Pancreas (tissue), 10 donors: ENCODE measurements around the gene CLEC10A. TPM values are rescaled to one million over a fixed set of nuclear protein-coding genes. Genes with fewer than 3 reads are reported as not detected.
"Not testable (repeated sequence)": the region's sequence is repeated elsewhere in the genome, so short reads cannot be mapped to it uniquely, and the experiment has no call there.

Source experiments
- ATAC-seq, 4 donors: fragments of 200-7000 bp; cut with Tn5 transposase; one replicate each; pipeline versions ENCODE4 v1.8.0 to v1.9.1; 2020; ENCODE audit warnings: mild to moderate bottlenecking in 4 of 4, moderate library complexity in 4 of 4
- DNase-seq, 6 donors: peaks; one replicate each; pipeline ENCODE4 v3.0.0-alpha.2; 2020
- FAIRE-seq: peaks from 2 replicates; lab custom pipeline; 2012; peaks lifted over from hg19 to GRCh38; lab: Jason Lieb, UNC
- H3K27ac ChIP-seq, 4 donors: fragments of 200-600 bp; sonication (generic); 1 replicate in 3 of 4; 2 replicates in 1 of 4; pipeline versions ENCODE4 v1.5.0 to v1.8.0; 2020
- H3K27me3 ChIP-seq, 4 donors: fragments of 200-600 bp; one replicate each; pipeline ENCODE4 v1.8.0; 2021
- H3K36me3 ChIP-seq, 3 donors: fragments of 200-600 bp; sonication (generic) in 1 of 3; one replicate each; pipeline versions ENCODE4 v1.5.0 to v1.8.0; 2020 to 2021
- H3K4me1 ChIP-seq, 3 donors: fragments of 200-600 bp; one replicate each; pipeline ENCODE4 v1.8.0; 2021
- H3K4me3 ChIP-seq, 4 donors: fragments of 200-600 bp; sonication (generic) in 2 of 4; one replicate each; pipeline versions ENCODE4 v1.5.0 to v1.8.0; 2020 to 2021
- H3K9me3 ChIP-seq, 4 donors: fragments of 200-600 bp; one replicate each; pipeline ENCODE4 v1.8.0; 2021
- WGBS, 2 donors: extraction: QIAGEN DNeasy Blood & Tissue Kit; methylation state at CpG; one replicate each; pipeline ENCODE4 v1.1.7; 2013; 5-methylcytosine and 5-hydroxymethylcytosine counted together
- intact Hi-C, 3 donors: fragments of 100-400 bp; cut with DNase I; formaldehyde crosslinking; loops; one replicate each; pipeline versions ENCODE4 v1.11.1 to v1.14.2; 2022
- polyA plus RNA-seq, 2 donors: library from polyadenylated mRNA; stranded (reverse); fragments of 200-250 nt; gene quantifications; one replicate each; pipeline ENCODE4 v1.2.3, GENCODE V29; 2013
- total RNA-seq, 6 donors: library from RNA; stranded (reverse); fragmentation: NEBNext Ultra II Directional in 4 of 6; extraction: Animal tissue kit (Norgen Biotek cat#: 25700) in 4 of 6; gene quantifications; one replicate each; pipeline versions ENCODE4 v1.2.1 to v1.2.4, GENCODE V29; 2021 to 2023
- TF ChIP-seq, protein P1 (sequence below), 4 donors: fragments of 200-600 bp; sonication (generic) in 3 of 4; IDR thresholded peaks; one replicate each; pipeline versions ENCODE4 v1.5.0 to v1.8.0; 2021; ENCODE audit warnings: antibody characterized with exemption in 4 of 4
- donor health status: healthy with polysubstance abuse.
- donor health status: DM: no; HTN: no; CAD: no; lungs with moderate emphysema.
- donor health status: DM: no; HTN: no; CAD: no.
- donor health status: control.
- donor health status: control.
- donor health status: Bipolar disorder and iron deficiency.
- donor health status: DM: yes; HTN: yes; CAD: no.
- donor health status: DM: no; HTN: no; CAD: no.
- donor health status: DM: no; HTN: no; CAD: no.
- donor health status: DM: yes; HTN: yes; CAD: no.

CLEC10A gene
- total RNA-seq (1 to 10 TPM in 3 of 6 donors, under 1 TPM in 2, not detected in 1; 0.28 to 3.6 (median 2.6) TPM), polyA plus RNA-seq (1 to 10 TPM in 1 of 2 donors, under 1 TPM in 1; 0.80 to 1.3 TPM)

GRCh38 chr17:7079581-7080455 lies at the start of gene CLEC10A:
CLEC10A (minus strand) TSS chr17:7080251; CDS start chr17:7078812, 1,439 bp downstream.
- DNase-seq, result peak in 1 of 6 donors; percentile 13
- H3K27ac ChIP-seq, result no peak within 1 kb of the TSS

DNA sequence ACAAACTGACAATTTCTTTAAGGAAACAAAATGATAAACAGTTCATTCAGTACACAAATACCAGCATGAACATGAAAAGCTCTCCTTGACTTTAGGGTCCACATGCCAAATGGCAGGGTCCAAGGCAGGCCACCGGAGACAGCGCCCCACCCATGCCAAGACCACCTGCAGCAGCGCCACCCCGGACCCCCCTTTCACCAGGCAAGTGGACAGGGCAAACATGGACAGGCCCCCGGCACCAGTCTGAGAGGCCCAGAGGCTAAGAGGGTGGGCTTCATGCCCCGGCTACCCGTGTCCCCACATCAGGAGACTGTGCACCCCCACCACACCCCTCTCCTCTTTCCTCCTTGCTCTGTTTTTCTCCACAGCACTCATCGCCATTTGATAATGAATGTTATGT lies 49.3 kb upstream of the CLEC10A start:
- no peaks in the 10 kb centered on the region for H3K36me3 ChIP-seq
- H3K4me3 ChIP-seq, result no peak overlapping the region
- H3K4me1 ChIP-seq, result no peaks in the 10 kb centered on the region
- intact Hi-C loops, result no loop called here
- H3K27ac ChIP-seq, result no peak overlapping the region
- H3K9me3 ChIP-seq, result no peaks in the 10 kb centered on the region
- DNase-seq, result no peak
- 68 to 83% methylated on average over 8 of the region's 8 CpGs for WGBS, 2 donors
- ATAC-seq, result no peak
- TF ChIP-seq, protein P1, sequence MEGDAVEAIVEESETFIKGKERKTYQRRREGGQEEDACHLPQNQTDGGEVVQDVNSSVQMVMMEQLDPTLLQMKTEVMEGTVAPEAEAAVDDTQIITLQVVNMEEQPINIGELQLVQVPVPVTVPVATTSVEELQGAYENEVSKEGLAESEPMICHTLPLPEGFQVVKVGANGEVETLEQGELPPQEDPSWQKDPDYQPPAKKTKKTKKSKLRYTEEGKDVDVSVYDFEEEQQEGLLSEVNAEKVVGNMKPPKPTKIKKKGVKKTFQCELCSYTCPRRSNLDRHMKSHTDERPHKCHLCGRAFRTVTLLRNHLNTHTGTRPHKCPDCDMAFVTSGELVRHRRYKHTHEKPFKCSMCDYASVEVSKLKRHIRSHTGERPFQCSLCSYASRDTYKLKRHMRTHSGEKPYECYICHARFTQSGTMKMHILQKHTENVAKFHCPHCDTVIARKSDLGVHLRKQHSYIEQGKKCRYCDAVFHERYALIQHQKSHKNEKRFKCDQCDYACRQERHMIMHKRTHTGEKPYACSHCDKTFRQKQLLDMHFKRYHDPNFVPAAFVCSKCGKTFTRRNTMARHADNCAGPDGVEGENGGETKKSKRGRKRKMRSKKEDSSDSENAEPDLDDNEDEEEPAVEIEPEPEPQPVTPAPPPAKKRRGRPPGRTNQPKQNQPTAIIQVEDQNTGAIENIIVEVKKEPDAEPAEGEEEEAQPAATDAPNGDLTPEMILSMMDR (IDR thresholded peaks at IDR 0.05), result no peak
- FAIRE-seq, result no peak
- H3K27me3 ChIP-seq, result no peaks in the 10 kb centered on the region

More at GRCh38 chr17:7079581-7080455, at the start of gene CLEC10A:
- intact Hi-C loops, result no loop called here
- H3K27me3 ChIP-seq, result no peaks in the 10 kb centered on the region
- no peaks in the 10 kb centered on the region for H3K9me3 ChIP-seq
- FAIRE-seq, result no peak
- peak in 3 of 4 donors; percentile 8 to 67 (median 46) for ATAC-seq
- H3K4me3 ChIP-seq, result no peak within 1 kb of the TSS
- TF ChIP-seq, protein P1 (IDR thresholded peaks at IDR 0.05), result no peak
- no peaks in the 10 kb centered on the region for H3K36me3 ChIP-seq
- WGBS, 2 donors, result 64 to 78% methylated on average over 15 of the region's 15 CpGs
- H3K4me1 ChIP-seq, result no peaks in the 10 kb centered on the region

DNA sequence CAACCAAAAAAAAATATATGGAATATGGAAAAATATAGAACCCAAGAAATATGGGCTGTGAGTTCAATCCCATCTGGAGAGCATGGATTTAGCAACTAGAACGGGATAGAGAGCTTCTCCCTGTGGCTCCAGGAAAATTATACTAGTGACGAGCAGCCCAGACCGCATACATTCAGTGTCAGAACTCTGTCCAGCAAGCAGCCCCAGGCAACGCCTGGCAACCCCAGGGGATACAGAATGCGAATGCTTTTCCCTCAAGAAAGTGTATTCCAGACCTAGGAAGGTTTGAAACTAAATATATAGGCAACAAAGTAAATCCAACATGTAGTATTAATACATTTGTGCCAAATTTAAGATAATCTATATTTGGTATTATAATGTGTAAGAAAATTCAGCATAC lies 48.1 kb upstream of the CLEC10A start:
- 48 to 69% methylated on average over 5 of the region's 5 CpGs for WGBS, 2 donors
- no peak overlapping the region for H3K27ac ChIP-seq
- H3K27me3 ChIP-seq, result no peaks in the 10 kb centered on the region
- H3K36me3 ChIP-seq, result no peaks in the 10 kb centered on the region
- TF ChIP-seq, protein P1 (IDR thresholded peaks at IDR 0.05), result no peak
- intact Hi-C loops, result no loop called here
- DNase-seq (no peak), FAIRE-seq (no peak), ATAC-seq (no peak)
- no peak overlapping the region for H3K4me3 ChIP-seq
- no peaks in the 10 kb centered on the region for H3K4me1 ChIP-seq
- no peaks in the 10 kb centered on the region for H3K9me3 ChIP-seq

GRCh38 chr17:7127501-7127900 lies 47.5 kb upstream of the CLEC10A start:
- intact Hi-C loops, FAIRE-seq, H3K4me1 ChIP-seq, H3K36me3 ChIP-seq, H3K27ac ChIP-seq, H3K27me3 ChIP-seq, H3K4me3 ChIP-seq, ATAC-seq, H3K9me3 ChIP-seq, DNase-seq: not testable (repeated sequence)
- 89 to 98% methylated on average over 4 to 5 of the region's 5 CpGs for WGBS, 2 donors

- intact Hi-C loops, FAIRE-seq, H3K27me3 ChIP-seq, H3K4me1 ChIP-seq, ATAC-seq, H3K36me3 ChIP-seq, H3K27ac ChIP-seq, H3K9me3 ChIP-seq, DNase-seq, H3K4me3 ChIP-seq: not testable (repeated sequence)
- 69 to 72% methylated on average over 12 of the region's 12 CpGs for WGBS, 2 donors
These were observed 46.3 kb upstream of the CLEC10A start for GRCh38 chr17:7126386-7126785.

GRCh38 chr17:7124923-7125322 lies 44.9 kb upstream of the CLEC10A start:
- FAIRE-seq (no peak), DNase-seq (no peak), ATAC-seq (no peak)
- Histone ChIP-seq H3K27me3 (no peaks in the 10 kb centered on the region), H3K27ac (no peak overlapping the region), H3K36me3 (no peaks in the 10 kb centered on the region), H3K9me3 (no peaks in the 10 kb centered on the region), H3K4me3 (no peak overlapping the region), H3K4me1 (no peaks in the 10 kb centered on the region)
- TF ChIP-seq, protein P1 (IDR thresholded peaks at IDR 0.05), result no peak
- WGBS, 2 donors, result 75 to 83% methylated on average over 5 of the region's 5 CpGs
- intact Hi-C loops, result no loop called here
